ENCODE data around the gene NOVA2.

The NOVA2 gene

DNA sequence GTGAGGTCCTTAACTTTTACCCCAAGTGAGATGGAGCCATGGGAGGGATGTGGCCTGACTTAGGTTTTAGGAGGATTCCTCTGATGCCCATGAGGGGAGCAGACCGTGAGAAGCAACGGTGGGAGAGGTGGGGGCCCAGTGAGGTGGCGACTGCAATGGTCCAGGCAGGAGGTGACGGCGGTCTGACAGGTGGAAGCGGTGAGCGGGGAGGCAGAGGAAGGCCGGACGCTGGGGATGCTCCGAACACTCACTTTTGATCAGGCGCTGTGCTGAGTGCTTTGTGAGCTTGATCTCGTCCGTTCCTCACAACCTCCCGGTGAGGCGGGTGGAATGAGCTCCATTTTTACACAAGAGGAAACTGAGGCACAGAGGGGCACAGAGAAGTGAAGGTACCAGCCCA lies 11.6 kb downstream of the NOVA2 start:
- TF ChIP-seq CREB1 (IDR thresholded peaks at IDR 0.05; ENCODE audit: low read depth) (no peak), EGR1 (IDR thresholded peaks at IDR 0.05) (no peak), TAF1 (IDR thresholded peaks at IDR 0.05; ENCODE audit: low read depth) (no peak)

- TF ChIP-seq TCF12 (IDR thresholded peaks at IDR 0.05; ENCODE audit: low read depth) (no peak), CEBPB (IDR thresholded peaks at IDR 0.05) (no peak), USF1 (IDR thresholded peaks at IDR 0.05) (no peak), REST (IDR thresholded peaks at IDR 0.05; ENCODE audit: low read depth) (no peak), YY1 (IDR thresholded peaks at IDR 0.05; ENCODE audit: low read depth) (no peak), TAF1 (IDR thresholded peaks at IDR 0.05; ENCODE audit: low read depth) (no peak), EGR1 (IDR thresholded peaks at IDR 0.05) (no peak), CREB1 (IDR thresholded peaks at IDR 0.05; ENCODE audit: low read depth) (no peak), EP300 (IDR thresholded peaks at IDR 0.05; ENCODE audit: borderline replicate concordance) (no peak), RAD21 (IDR thresholded peaks at IDR 0.05; ENCODE audit: low read depth) (no peak), FOXM1 (IDR thresholded peaks at IDR 0.05; ENCODE audit: borderline replicate concordance, low read depth) (no peak), NFIC (IDR thresholded peaks at IDR 0.05) (no peak), TEAD4 (IDR thresholded peaks at IDR 0.05) (no peak), ZBTB7A (IDR thresholded peaks at IDR 0.05; ENCODE audit: low read depth) (no peak)
- TF ChIP-seq, protein P1, sequence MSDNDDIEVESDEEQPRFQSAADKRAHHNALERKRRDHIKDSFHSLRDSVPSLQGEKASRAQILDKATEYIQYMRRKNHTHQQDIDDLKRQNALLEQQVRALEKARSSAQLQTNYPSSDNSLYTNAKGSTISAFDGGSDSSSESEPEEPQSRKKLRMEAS (IDR thresholded peaks at IDR 0.05) = no peak
These were observed 12.9 kb downstream of the NOVA2 start for GRCh38 chr19:45960595-45961235.

DNA sequence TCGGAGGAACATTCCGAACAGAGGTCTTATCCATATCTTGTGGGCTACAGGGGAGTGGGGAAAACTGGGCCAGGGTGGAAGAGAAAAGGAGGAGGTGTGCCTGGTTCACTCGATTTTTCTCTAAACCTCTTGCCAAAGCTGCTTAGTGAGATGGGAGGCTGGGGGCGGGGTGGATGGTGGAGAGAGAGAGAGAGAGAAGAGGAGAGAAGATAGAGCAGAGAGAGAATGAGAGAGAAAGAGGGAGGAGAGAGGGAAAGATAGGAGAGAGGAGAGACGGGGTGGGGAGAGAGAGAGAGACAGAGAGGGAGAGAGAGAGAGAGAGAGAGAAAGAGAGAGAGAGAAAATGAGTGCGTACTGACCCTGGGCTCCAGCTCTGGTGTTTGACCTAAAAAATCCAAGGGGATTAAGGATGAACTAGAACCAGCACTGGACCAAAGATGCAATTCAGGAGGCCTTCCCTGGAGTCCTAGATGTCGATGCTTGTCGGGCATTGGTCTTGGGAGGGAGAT lies 14.1 kb downstream of the NOVA2 start:
- TF ChIP-seq TEAD4 (IDR thresholded peaks at IDR 0.05) (no peak), EP300 (IDR thresholded peaks at IDR 0.05; ENCODE audit: borderline replicate concordance) (no peak), FOXM1 (IDR thresholded peaks at IDR 0.05; ENCODE audit: borderline replicate concordance, low read depth) (no peak), CEBPB (IDR thresholded peaks at IDR 0.05) (no peak), REST (IDR thresholded peaks at IDR 0.05; ENCODE audit: low read depth) (no peak), NFIC (IDR thresholded peaks at IDR 0.05) (no peak), TCF12 (IDR thresholded peaks at IDR 0.05; ENCODE audit: low read depth) (no peak), EGR1 (IDR thresholded peaks at IDR 0.05) (no peak), ZBTB7A (IDR thresholded peaks at IDR 0.05; ENCODE audit: low read depth) (no peak), TAF1 (IDR thresholded peaks at IDR 0.05; ENCODE audit: low read depth) (no peak), USF1 (IDR thresholded peaks at IDR 0.05) (no peak), YY1 (IDR thresholded peaks at IDR 0.05; ENCODE audit: low read depth) (no peak), CREB1 (IDR thresholded peaks at IDR 0.05; ENCODE audit: low read depth) (no peak), RAD21 (IDR thresholded peaks at IDR 0.05; ENCODE audit: low read depth) (no peak)
- TF ChIP-seq, protein P1 (IDR thresholded peaks at IDR 0.05) = no peak

- TF ChIP-seq EGR1 (IDR thresholded peaks at IDR 0.05) (no peak), REST (IDR thresholded peaks at IDR 0.05; ENCODE audit: low read depth) (no peak), TAF1 (IDR thresholded peaks at IDR 0.05; ENCODE audit: low read depth) (no peak), EP300 (IDR thresholded peaks at IDR 0.05; ENCODE audit: borderline replicate concordance) (no peak), RAD21 (IDR thresholded peaks at IDR 0.05; ENCODE audit: low read depth) (no peak), YY1 (IDR thresholded peaks at IDR 0.05; ENCODE audit: low read depth) (no peak), NFIC (IDR thresholded peaks at IDR 0.05) (no peak), TEAD4 (IDR thresholded peaks at IDR 0.05) (no peak)
These were observed 14.7 kb downstream of the NOVA2 start for GRCh38 chr19:45958769-45959516.

All from Ishikawa (cell line).